ENCODE results near the gene HIPK2. TPM values are rescaled to one million over a fixed set of nuclear protein-coding genes. Genes with fewer than 3 reads are reported as not detected.

HIPK2 gene
- total RNA-seq, 1 donor: 28.8 TPM

DNA sequence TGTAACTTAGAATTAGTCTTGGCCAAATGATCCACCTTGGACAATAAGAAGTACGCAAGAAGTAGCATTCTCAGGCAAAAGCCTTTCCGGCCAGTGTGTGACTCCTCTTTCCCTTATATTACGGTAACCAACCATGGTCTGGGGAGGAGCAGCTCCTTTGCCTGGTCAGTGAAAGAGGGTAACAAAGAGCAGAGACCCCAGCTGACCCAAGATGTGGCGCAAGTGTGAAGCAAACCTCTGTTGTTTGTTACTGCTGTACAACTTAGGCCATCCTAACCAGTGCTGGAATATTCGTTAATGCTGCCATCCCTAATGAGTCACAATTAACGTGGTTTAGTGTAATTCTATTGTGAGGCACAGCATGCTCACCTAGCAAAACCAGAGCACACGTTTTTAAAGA is 44.0 kb downstream of the HIPK2 start:
- DNase-seq (ENCODE audit: low read depth): no peak
- H3K4me3 ChIP-seq (ENCODE audit: low read depth, low read length): no peak overlapping the region
- TF ChIP-seq, protein P1, sequence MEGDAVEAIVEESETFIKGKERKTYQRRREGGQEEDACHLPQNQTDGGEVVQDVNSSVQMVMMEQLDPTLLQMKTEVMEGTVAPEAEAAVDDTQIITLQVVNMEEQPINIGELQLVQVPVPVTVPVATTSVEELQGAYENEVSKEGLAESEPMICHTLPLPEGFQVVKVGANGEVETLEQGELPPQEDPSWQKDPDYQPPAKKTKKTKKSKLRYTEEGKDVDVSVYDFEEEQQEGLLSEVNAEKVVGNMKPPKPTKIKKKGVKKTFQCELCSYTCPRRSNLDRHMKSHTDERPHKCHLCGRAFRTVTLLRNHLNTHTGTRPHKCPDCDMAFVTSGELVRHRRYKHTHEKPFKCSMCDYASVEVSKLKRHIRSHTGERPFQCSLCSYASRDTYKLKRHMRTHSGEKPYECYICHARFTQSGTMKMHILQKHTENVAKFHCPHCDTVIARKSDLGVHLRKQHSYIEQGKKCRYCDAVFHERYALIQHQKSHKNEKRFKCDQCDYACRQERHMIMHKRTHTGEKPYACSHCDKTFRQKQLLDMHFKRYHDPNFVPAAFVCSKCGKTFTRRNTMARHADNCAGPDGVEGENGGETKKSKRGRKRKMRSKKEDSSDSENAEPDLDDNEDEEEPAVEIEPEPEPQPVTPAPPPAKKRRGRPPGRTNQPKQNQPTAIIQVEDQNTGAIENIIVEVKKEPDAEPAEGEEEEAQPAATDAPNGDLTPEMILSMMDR (IDR thresholded peaks at IDR 0.05; ENCODE audit: insufficient read depth, low read length): no peak

DNA sequence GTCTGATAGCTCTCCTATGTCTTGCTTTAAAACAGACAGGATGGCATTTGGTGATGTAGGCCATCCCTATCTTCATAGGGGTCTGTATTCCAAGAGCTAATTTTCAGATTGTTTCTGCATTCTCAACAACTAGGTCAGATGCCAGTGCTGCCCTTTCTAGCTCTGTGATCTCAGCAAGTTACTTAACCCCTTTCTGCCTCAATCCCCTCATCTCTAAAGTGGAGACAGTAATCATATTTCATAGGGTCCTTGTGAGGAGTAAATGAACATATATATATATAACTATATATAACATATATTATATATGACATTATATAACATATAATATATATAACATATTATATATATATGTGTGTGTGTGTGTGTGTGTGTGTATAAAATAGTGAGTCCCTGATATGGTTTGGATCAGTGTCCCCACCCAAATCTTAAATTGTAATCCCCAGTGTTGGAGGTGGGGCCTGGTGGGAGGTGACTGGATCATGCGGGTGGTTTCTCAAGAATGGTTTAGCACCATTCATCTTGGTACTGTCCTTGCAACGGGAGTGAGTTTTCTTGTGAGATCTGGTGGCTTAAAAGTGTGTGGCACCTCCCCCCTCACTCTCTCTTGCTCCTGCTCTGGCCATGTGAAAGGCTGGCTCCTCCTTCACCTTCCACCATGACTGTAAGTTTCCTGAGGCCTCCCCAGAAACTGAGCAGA is 45.2 kb downstream of the HIPK2 start:
- no peak overlapping the region for H3K4me3 ChIP-seq (ENCODE audit: low read depth, low read length)
- TF ChIP-seq, protein P1 (IDR thresholded peaks at IDR 0.05; ENCODE audit: insufficient read depth, low read length): no peak
- DNase-seq (ENCODE audit: low read depth): no peak

DNA sequence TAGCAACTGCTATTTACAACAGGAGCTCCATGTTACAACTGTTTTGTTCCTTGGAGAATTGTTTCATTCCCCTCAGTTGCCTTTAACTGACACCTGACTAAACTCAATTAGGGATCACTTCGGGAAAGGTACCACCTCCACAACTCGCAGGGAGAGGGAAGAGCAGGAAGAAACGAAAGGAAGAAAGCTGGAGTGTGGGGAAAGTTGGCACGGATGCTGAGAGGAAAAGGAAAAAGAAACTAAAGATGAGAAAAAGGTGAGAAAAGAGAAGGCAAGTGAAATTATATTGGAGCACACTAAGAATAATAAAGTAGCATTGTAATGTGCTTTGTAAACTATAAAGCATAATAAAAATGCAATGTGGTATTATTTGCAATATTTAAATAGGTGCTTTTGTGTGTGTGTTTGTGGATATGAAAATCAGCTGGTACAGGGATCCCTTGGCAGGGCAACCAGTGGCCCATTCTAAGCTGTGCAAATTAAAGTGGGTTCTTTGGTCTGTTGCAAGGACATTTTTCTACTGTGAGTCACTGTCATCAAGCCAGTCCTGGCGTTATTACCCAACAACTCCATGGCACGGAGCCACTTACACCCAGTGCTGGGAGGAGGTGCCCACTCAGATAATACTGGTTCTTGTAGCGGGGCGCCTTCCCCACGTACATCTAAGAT is 45.9 kb downstream of the HIPK2 start:
- DNase-seq (ENCODE audit: low read depth): peak; percentile 91
- TF ChIP-seq, protein P1 (IDR thresholded peaks at IDR 0.05; ENCODE audit: insufficient read depth, low read length): no peak
- no peak overlapping the region for H3K4me3 ChIP-seq (ENCODE audit: low read depth, low read length)

DNA sequence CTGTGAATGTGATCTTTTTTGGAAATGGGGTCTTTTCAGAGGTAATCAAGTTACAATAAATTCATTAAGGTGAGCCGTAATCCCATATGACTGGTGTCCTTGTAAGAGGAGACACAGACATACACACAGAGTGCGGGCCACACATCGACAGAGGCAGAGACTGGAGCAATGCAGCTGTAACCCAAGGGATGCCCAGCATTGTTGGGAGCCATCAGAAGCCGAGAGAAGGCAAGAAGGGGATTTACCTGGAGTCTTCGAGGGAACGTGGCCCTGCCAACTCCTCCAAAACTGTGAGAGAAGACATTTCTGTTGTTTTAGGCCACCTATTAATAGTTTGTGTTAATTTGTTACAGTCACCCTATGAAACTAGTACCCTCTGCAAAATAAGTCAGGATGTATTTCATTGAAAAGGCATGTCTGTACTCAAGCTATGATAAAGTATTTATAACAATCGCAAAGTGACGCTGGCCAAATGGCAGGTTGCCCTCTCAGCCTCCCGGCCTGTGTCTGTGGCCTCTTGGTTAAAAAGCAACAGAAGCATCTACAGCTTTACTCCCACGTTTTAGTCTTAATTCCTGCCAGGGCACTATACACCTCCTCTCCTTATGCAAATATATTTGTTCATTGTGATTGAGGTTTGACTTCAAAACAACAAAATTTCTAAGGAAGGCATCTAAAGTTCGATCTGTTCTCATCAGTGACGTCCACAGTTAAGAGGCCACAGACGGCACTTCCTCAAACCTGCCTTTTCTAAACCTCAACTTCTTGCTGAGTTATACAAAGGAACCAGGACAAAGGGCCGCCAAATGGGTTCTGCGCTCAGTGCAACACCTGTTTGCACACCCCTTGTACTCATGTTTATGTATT is 46.8 kb downstream of the HIPK2 start:
- peak; percentile 86 for DNase-seq (ENCODE audit: low read depth)
- TF ChIP-seq, protein P1 (IDR thresholded peaks at IDR 0.05; ENCODE audit: insufficient read depth, low read length): no peak
- no peak overlapping the region for H3K4me3 ChIP-seq (ENCODE audit: low read depth, low read length)

DNA sequence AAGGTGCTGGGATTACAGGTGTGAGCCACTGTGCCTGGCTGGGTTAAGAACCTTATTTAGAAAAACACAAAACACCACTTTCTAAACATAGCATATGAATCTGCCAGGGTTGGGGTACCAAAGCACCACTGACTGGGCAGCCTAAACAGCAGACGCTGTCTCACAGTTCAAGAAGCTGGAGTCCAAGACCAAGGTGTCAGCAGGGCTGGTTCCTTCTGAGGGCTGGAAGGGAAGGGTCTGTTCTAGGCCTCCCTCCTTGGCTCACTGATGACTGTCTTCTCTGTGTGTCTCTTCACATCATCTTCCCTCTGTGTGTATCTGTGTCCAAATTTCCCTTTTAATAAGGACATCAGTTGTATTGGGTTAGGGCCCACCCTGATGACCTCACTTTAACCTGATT is 49.6 kb downstream of the HIPK2 start:
- TF ChIP-seq, protein P1 (IDR thresholded peaks at IDR 0.05; ENCODE audit: insufficient read depth, low read length): no peak
- no peak for DNase-seq (ENCODE audit: low read depth)
- H3K4me3 ChIP-seq (ENCODE audit: low read depth, low read length): no peak overlapping the region

DNA sequence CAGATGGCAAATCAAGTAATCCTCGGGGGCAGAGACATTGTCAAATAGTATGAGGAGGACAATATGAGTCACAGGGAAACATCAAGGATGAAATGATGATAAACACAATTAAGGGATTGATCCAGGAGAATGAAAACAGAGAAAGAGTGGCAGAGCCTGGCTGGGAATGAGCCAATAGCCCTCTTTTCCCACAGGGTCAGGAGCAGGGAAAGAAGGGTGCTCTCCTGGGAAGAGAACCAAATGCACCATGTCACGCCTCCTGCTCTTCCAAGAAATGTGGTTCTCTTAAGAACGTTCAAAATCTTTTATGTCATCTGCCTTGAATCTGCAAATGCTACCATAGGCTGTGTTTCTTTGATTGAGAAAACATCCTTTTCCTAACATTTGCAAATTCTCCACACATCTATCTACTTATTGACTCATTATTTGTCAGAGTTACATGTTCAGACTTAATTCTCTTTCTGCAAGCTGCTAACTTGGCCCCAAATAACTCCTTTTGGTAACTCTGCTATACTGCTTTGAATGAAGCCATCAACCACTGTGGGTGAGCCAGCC is 50.6 kb downstream of the HIPK2 start:
- DNase-seq (ENCODE audit: low read depth): peak; percentile 53
- TF ChIP-seq, protein P1 (IDR thresholded peaks at IDR 0.05; ENCODE audit: insufficient read depth, low read length): no peak
- no peak overlapping the region for H3K4me3 ChIP-seq (ENCODE audit: low read depth, low read length)
